ENCODE data around the gene FNDC11.

DNA sequence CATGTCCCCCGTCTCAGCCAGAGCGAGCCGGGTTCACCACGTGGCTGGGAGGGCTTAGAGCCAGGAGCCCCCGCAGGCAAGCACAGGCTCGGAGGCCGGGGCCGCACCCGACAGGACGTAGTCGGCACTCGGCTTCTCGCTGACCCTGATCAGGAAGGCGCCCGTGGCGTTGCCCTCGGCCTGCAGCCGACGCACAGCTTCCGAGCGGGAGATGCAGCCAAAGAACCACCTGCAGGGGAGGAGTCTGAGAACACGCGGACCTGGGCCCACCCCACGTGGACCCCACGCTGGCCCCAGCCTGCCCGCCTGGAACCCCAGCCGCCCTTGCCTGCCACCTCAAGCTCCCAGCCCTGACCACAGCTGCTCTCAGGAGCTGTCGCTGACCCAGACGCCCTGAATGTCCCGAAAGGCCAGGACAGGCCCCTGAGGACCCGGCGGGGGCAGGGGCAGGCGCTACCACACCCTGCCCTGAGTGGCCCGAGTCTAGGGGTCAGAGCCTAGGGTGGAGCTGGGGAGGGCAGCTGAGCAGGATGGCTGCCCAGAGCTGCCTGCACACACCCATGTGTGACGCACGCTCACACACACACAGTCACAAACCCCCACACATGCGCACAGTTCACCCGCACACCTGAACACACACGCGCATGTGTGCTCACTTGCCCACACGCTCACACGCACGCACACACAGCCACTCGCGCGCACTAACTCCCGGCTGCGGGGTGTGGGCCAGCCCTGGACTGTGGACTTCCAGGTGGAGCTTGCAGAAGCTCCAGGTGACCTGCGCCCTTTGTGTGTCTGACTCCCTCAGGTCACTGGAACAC lies 18.9 kb upstream of the FNDC11 start:
- TF ChIP-seq, protein P1, sequence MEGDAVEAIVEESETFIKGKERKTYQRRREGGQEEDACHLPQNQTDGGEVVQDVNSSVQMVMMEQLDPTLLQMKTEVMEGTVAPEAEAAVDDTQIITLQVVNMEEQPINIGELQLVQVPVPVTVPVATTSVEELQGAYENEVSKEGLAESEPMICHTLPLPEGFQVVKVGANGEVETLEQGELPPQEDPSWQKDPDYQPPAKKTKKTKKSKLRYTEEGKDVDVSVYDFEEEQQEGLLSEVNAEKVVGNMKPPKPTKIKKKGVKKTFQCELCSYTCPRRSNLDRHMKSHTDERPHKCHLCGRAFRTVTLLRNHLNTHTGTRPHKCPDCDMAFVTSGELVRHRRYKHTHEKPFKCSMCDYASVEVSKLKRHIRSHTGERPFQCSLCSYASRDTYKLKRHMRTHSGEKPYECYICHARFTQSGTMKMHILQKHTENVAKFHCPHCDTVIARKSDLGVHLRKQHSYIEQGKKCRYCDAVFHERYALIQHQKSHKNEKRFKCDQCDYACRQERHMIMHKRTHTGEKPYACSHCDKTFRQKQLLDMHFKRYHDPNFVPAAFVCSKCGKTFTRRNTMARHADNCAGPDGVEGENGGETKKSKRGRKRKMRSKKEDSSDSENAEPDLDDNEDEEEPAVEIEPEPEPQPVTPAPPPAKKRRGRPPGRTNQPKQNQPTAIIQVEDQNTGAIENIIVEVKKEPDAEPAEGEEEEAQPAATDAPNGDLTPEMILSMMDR (IDR thresholded peaks at IDR 0.05; ENCODE audit: insufficient read depth, low read length): no peak
- TF ChIP-seq, protein P2, sequence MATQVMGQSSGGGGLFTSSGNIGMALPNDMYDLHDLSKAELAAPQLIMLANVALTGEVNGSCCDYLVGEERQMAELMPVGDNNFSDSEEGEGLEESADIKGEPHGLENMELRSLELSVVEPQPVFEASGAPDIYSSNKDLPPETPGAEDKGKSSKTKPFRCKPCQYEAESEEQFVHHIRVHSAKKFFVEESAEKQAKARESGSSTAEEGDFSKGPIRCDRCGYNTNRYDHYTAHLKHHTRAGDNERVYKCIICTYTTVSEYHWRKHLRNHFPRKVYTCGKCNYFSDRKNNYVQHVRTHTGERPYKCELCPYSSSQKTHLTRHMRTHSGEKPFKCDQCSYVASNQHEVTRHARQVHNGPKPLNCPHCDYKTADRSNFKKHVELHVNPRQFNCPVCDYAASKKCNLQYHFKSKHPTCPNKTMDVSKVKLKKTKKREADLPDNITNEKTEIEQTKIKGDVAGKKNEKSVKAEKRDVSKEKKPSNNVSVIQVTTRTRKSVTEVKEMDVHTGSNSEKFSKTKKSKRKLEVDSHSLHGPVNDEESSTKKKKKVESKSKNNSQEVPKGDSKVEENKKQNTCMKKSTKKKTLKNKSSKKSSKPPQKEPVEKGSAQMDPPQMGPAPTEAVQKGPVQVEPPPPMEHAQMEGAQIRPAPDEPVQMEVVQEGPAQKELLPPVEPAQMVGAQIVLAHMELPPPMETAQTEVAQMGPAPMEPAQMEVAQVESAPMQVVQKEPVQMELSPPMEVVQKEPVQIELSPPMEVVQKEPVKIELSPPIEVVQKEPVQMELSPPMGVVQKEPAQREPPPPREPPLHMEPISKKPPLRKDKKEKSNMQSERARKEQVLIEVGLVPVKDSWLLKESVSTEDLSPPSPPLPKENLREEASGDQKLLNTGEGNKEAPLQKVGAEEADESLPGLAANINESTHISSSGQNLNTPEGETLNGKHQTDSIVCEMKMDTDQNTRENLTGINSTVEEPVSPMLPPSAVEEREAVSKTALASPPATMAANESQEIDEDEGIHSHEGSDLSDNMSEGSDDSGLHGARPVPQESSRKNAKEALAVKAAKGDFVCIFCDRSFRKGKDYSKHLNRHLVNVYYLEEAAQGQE (IDR thresholded peaks at IDR 0.05; ENCODE audit: insufficient replicate concordance, low read depth): no peak
- TF ChIP-seq POLR2AphosphoS5 (IDR thresholded peaks at IDR 0.05; ENCODE audit: low read depth): no peak
